GM18873 (cell line): ENCODE data around the gene NEMF.
"Not testable (repeated sequence)": the region's sequence is repeated elsewhere in the genome, so short reads cannot be mapped to it uniquely, and the experiment has no call there.

Experiments
- ATAC-seq: cut with Tn5 transposase; IDR thresholded peaks from one replicate; pipeline ENCODE4 v1.9.1; 2021; ENCODE audit warnings: mild to moderate bottlenecking, moderate library complexity, moderate number of reproducible peaks; ENCODE audit not compliant: unreplicated experiment, low FRiP score

Gene NEMF

DNA sequence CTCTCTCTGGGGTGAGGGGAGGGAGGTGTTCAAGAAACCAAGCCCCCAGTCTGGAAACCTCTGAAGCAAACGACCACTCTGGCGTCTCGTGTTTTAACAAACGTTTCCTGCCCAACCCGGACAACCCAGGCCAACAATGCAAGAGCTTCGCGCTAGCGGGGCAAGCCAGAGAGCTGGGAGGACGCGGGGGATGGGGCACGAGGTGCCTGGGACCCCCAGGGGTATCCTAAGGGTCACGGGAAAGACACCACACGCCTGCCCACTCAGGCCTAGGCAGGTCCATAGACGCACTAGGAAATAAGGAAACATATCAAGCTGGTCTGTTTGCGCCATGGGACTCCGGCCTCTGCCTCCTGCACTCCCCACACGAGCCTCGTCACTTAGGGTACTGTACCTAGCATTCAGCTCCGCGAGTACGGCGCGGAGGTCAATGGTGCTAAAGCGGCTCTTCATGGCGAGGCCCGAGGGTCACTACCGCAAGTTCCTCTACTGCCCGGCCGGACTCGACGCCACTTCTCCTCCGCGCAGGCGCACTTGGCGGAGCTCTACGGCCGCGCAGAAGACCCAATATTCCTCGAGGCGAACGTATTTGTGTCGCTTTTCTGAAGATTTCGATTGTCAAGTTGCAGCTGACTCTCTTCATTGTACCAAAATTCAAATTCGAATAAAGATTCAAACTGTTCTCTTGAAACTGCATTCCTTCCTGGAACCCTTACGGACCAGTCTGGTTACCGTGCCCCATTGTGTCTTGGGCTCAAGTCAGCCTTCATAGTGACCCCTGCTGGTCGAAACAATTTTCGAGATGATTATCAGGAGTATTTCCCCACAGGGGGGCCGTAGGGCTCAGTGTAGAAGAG is at the start of gene NEMF:
Gene NEMF, minus strand, starts transcription at position 488 of the 857 bp plus-strand sequence. Its CDS starts 35 bp downstream, at position 453.
- peak; percentile 84 for ATAC-seq

DNA sequence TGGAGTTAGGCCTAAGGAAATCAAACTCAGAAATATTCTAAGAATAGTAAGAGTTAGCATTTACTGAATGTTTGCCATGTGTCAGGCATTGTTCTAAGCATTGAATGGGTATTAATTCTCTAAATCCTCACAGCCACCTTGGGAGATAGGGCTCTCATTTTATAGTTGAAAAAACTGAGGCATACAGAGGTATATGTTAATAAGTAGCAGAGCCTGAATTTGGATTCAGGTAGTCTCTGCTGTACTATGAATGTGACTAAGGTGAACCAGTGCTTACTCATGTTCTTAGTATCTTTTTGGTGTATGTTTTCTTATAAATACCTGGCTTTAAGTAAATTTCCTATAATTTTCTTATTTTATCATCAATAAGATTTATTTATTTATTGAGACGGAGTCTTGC is 48.4 kb upstream of the NEMF start:
- ATAC-seq: no peak

- no peak for ATAC-seq
Observed at GRCh38 chr14:49898485-49898884, 45.9 kb upstream of the NEMF start.

GRCh38 chr14:49897965-49898364 is 45.4 kb upstream of the NEMF start:
- no peak for ATAC-seq

- ATAC-seq: no peak
Observed at GRCh38 chr14:49897414-49897813, 44.8 kb upstream of the NEMF start.

- ATAC-seq: no peak
Observed at GRCh38 chr14:49896966-49897365, 44.4 kb upstream of the NEMF start.

- ATAC-seq: not testable (repeated sequence)
Observed at GRCh38 chr14:49896272-49896671, 43.7 kb upstream of the NEMF start.

- ATAC-seq: no peak
Observed at GRCh38 chr14:49895480-49895879, 42.9 kb upstream of the NEMF start.

GRCh38 chr14:49894214-49895107 is 41.9 kb upstream of the NEMF start:
- not testable (repeated sequence) for ATAC-seq

DNA sequence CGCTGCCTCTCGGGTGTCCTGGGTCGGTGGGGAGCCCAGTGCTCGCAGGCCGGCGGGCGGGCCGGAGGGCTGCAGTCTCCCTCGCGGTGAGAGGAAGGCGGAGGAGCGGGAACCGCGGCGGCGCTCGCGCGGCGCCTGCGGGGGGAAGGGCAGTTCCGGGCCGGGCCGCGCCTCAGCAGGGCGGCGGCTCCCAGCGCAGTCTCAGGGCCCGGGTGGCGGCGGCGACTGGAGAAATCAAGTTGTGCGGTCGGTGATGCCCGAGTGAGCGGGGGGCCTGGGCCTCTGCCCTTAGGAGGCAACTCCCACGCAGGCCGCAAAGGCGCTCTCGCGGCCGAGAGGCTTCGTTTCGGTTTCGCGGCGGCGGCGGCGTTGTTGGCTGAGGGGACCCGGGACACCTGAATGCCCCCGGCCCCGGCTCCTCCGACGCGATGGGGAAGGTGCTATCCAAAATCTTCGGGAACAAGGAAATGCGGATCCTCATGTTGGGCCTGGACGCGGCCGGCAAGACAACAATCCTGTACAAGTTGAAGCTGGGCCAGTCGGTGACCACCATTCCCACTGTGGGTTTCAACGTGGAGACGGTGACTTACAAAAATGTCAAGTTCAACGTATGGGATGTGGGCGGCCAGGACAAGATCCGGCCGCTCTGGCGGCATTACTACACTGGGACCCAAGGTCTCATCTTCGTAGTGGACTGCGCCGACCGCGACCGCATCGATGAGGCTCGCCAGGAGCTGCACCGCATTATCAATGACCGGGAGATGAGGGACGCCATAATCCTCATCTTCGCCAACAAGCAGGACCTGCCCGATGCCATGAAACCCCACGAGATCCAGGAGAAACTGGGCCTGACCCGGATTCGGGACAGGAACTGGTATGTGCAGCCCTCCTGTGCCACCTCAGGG is 41.0 kb upstream of the NEMF start:
- peak; percentile 31 for ATAC-seq

- ATAC-seq: peak; percentile 66
Observed at GRCh38 chr14:49892636-49893308, 40.2 kb upstream of the NEMF start, which contains the start of gene ARF6. Gene ARF6, plus strand, starts transcription at chr14:49893082. Its CDS starts 655 bp downstream, at chr14:49893737.

DNA sequence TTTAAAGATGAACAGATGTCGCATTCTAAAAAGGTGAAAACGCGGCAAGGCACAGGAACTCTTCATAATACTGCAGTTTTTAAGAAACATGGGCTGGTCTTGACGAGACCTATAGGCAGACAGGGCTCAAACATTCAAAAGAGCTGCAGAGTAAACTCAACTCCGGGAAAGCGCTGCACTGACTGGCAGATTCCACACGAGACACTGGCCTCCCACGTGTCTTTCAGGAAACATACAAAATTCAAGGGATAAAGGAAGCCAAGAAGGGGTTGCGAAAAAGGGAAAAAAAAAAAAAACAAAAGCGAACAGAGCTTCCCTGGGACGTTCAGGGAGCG is 39.7 kb upstream of the NEMF start:
- peak; percentile 36 for ATAC-seq

DNA sequence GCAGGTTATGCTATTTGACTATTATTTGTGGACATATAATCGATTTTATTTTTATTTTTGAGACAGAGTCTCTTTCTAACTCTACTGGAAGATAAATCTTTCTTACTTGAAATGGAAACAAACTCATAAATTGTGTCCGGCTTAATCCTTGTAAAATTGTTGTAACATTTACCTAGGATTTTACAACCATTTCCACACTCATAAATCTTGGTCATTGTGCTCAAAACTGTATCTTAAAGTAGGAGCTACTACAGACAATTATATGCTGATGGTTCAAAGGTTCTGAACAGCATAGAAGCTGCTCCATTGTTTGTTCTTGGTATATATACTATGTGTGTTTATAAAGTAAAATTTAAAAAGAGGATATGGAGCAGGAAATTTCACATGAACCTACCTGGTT is 35.7 kb upstream of the NEMF start:
- no peak for ATAC-seq

- ATAC-seq: no peak
Observed at GRCh38 chr14:49886523-49886922, 33.9 kb upstream of the NEMF start.

GRCh38 chr14:49882826-49883694 is 30.5 kb upstream of the NEMF start:
- ATAC-seq: no peak

DNA sequence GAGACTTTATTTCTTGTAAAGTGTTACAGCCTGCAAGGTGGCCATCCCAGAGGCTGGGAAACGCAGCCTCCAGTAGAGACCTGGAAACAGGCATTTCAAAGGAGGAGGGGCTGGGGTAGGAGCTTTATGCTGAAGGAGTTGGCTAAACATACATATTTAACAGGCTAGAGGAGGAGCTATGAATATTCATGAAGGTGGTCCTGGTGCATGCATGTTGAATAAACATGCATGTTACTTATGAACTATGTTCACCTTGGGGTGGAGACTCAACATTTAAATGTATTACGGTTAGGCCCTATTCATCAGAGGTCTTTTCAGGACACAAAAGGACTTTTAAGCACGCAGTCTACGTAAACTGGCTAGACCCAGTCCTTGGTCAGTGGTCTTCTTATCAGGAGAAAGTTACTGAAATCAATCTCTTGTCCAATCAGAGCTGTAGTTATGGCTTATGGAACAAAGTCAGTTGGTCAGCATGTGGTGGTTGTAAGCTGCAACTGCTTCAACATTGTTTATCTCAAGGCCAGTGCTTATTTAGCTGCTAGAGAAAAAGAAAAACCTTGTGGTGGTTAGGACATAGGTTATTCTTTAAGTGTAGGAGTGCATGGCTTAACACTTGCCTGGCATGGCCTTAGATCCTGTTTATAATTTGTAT is 28.9 kb upstream of the NEMF start:
- no peak for ATAC-seq

- no peak for ATAC-seq
Observed at GRCh38 chr14:49880267-49881064, 27.9 kb upstream of the NEMF start.
